PC-3 (cell line): ENCODE results near the gene CENPO. TPM values are rescaled to one million over a fixed set of nuclear protein-coding genes. Genes with fewer than 3 reads are reported as not detected.

Source experiments
- ATAC-seq: fragments of 200-7000 bp; cut with Tn5 transposase; 2 replicates; pipeline ENCODE4 v1.9.1; 2020; ENCODE audit warnings: mild to moderate bottlenecking, moderate library complexity
- BruUV-seq: library from RNA; stranded (reverse); fragments of 400-500 nt; replicated peaks from 2 replicates; lab custom pipeline; 2021; lab: Mats Ljungman, UMichigan
- CTCF ChIA-PET: fragments of 300-600 bp; sonication (Branson Sonifier 250); formaldehyde crosslinking; loops from one replicate; lab custom pipeline; 2022; ENCODE audit warnings: antibody characterized with exemption; lab: Charles Lee
- POLR2A ChIA-PET: fragments of 300-600 bp; sonication (Branson Sonifier 250); formaldehyde crosslinking; loops from one replicate; lab custom pipeline; 2022; ENCODE audit warnings: antibody characterized with exemption; ENCODE audit not compliant: unreplicated experiment; lab: Charles Lee
- DNase-seq: peaks from one replicate; pipeline ENCODE4 v3.0.0-alpha.2; 2015
- H2AFZ ChIP-seq: fragments of 300-600 bp; sonication (generic); 2 replicates; pipeline ENCODE4 v1.6.0; 2016; ENCODE audit warnings: antibody characterized with exemption, low read length
- H3F3A ChIP-seq: fragments of 300-600 bp; sonication (generic); one replicate; pipeline ENCODE4 v1.6.0; 2017; ENCODE audit warnings: antibody characterized with exemption, low read length, control low read depth, mild to moderate bottlenecking; ENCODE audit not compliant: unreplicated experiment
- H3K27ac ChIP-seq: fragments of 300-600 bp; sonication (generic); 2 replicates; pipeline ENCODE4 v1.5.1; 2016; ENCODE audit warnings: mild to moderate bottlenecking, low read length
- H3K27me3 ChIP-seq: fragments of 300-600 bp; sonication (generic); 2 replicates; pipeline ENCODE4 v1.6.1; 2016; ENCODE audit warnings: low read length, mixed read lengths
- H3K36me3 ChIP-seq: fragments of 300-600 bp; sonication (generic); 2 replicates; pipeline ENCODE4 v1.6.1; 2016; ENCODE audit warnings: low read depth, mixed run types, low read length, mixed read lengths
- H3K4me1 ChIP-seq: fragments of 300-600 bp; sonication (generic); 2 replicates; pipeline ENCODE4 v1.5.1; 2016; ENCODE audit warnings: low read length; ENCODE audit not compliant: insufficient read depth
- H3K4me2 ChIP-seq: fragments of 300-600 bp; sonication (generic); 2 replicates; pipeline ENCODE4 v1.6.0; 2016; ENCODE audit warnings: low read length
- H3K4me3 ChIP-seq: fragments of 300-600 bp; sonication (generic); 2 replicates; pipeline ENCODE4 v1.5.1; 2016; ENCODE audit warnings: mild to moderate bottlenecking, low read length, mixed read lengths
- H3K79me2 ChIP-seq: fragments of 300-600 bp; sonication (generic); 2 replicates; pipeline ENCODE4 v1.6.1; 2017; ENCODE audit warnings: low read length, mixed read lengths
- H3K9ac ChIP-seq: fragments of 300-600 bp; sonication (generic); 2 replicates; pipeline ENCODE4 v1.6.0; 2016; ENCODE audit warnings: mild to moderate bottlenecking, low read length
- H3K9me2 ChIP-seq: fragments of 300-600 bp; sonication (generic); replicated peaks from 2 replicates; pipeline ENCODE4 v1.6.1; 2016; ENCODE audit warnings: mixed run types, low read length, mixed read lengths
- H3K9me3 ChIP-seq: fragments of 300-600 bp; sonication (generic); 2 replicates; pipeline ENCODE4 v1.6.1; 2016; ENCODE audit warnings: low read length, mixed read lengths
- H4K20me1 ChIP-seq: fragments of 300-600 bp; sonication (generic); 2 replicates; pipeline ENCODE4 v1.6.1; 2016; ENCODE audit warnings: low read length, mixed read lengths
- CTCF ChIP-seq: fragments of 300-600 bp; sonication (generic); conservative IDR thresholded peaks from 2 replicates; pipeline ENCODE4 v1.5.1; 2017; ENCODE audit warnings: antibody characterized with exemption, low read depth, mild to moderate bottlenecking, low read length
- EZH2 ChIP-seq: fragments of 300-600 bp; sonication (generic); IDR thresholded peaks from one replicate; pipeline ENCODE4 v1.6.1; 2017; ENCODE audit warnings: antibody characterized with exemption, mild to moderate bottlenecking, low read length; ENCODE audit not compliant: unreplicated experiment
- EZH2phosphoT487 ChIP-seq: fragments of 300-600 bp; sonication (generic); IDR thresholded peaks from 2 replicates; pipeline ENCODE4 v1.6.1; 2018; ENCODE audit warnings: mild to moderate bottlenecking, antibody characterized with exemption, low read length, borderline replicate concordance
- intact Hi-C: fragments of 100-400 bp; cut with micrococcal nuclease; formaldehyde crosslinking; loops from 2 replicates; pipeline ENCODE4 v1.9.0; 2023
- total RNA-seq: library from RNA; depleted of rRNA; stranded (reverse); fragments of >200 nt; gene quantifications from 2 replicates; pipeline ENCODE4 v1.2.3, GENCODE V29; 2014

The CENPO gene
- total RNA-seq, 1 experiment from 2014 or later: 41.4 TPM

GRCh38 chr2:24831221-24832072, 38.2 kb downstream of the CENPO start:
- intact Hi-C loops: loop anchor here (5.0 kb wide), 1 partner anchor 141 kb away; the partner anchor contains the start of gene DNAJC27
- BruUV-seq: no TSS peak
- Histone ChIP-seq H3K9ac (no peak overlapping the region), H3K4me1 (peaks cover 11% of the 10 kb centered on the region), H3K27me3 (no peaks in the 10 kb centered on the region), H3F3A (no peaks in the 10 kb centered on the region), H2AFZ (no peak overlapping the region), H4K20me1 (no peaks in the 10 kb centered on the region), H3K9me2 (no peaks in the 10 kb centered on the region), H3K4me2 (no peak overlapping the region), H3K36me3 (no peaks in the 10 kb centered on the region), H3K27ac (no peak overlapping the region), H3K4me3 (no peak overlapping the region), H3K9me3 (no peaks in the 10 kb centered on the region), H3K79me2 (no peaks in the 10 kb centered on the region)
- ChIA-PET CTCF (interaction anchor here (1.7 kb wide), 1 partner anchor 298 kb away, joined by 14 read pairs; no protein-coding TSS in a partner anchor), POLR2A (interaction anchor here (0.6 kb wide), 1 partner anchor 298 kb away, joined by 7 read pairs; no protein-coding TSS in a partner anchor)
- no peak for ATAC-seq
- DNase-seq: no peak
- TF ChIP-seq EZH2 (no peak), EZH2phosphoT487 (no peak), CTCF (no peak)

DNA sequence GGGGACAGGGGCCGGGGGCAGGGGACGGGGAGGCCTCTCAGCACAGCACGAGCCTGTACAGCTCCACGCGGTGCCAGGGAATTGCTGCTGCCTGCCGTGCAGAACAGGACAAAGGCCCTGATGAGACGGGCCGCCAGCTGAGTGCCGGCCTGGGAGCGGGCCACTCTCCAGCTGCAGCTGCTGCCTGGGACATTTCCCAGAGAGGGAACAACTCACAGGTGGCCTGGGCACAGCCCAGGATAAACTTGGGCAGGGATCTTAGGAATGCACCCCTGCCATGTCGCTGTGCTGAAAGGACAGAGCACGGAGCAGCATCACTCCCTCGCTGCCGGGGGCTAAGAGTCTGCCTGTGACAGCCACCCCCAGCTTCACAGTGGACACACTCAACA, 38.8 kb downstream of the CENPO start:
- H3K27ac ChIP-seq: no peak overlapping the region
- H3F3A ChIP-seq: no peaks in the 10 kb centered on the region
- no TSS peak for BruUV-seq
- TF ChIP-seq CTCF (no peak), EZH2phosphoT487 (no peak), EZH2 (no peak)
- H3K4me3 ChIP-seq: no peak overlapping the region
- peaks cover 5% of the 10 kb centered on the region for H3K4me1 ChIP-seq
- ATAC-seq (no peak), DNase-seq (no peak)
- no peaks in the 10 kb centered on the region for H3K79me2 ChIP-seq
- no peaks in the 10 kb centered on the region for H3K9me2 ChIP-seq
- no peak overlapping the region for H3K4me2 ChIP-seq
- intact Hi-C loops: loop anchor here (5.0 kb wide), 1 partner anchor 140 kb away; the partner anchor contains the start of gene DNAJC27
- H3K27me3 ChIP-seq: no peaks in the 10 kb centered on the region
- no peak overlapping the region for H3K9ac ChIP-seq
- no peak overlapping the region for H2AFZ ChIP-seq
- H3K36me3 ChIP-seq: no peaks in the 10 kb centered on the region
- POLR2A ChIA-PET: no interaction called here
- no peaks in the 10 kb centered on the region for H4K20me1 ChIP-seq
- CTCF ChIA-PET: no interaction called here
- no peaks in the 10 kb centered on the region for H3K9me3 ChIP-seq

DNA sequence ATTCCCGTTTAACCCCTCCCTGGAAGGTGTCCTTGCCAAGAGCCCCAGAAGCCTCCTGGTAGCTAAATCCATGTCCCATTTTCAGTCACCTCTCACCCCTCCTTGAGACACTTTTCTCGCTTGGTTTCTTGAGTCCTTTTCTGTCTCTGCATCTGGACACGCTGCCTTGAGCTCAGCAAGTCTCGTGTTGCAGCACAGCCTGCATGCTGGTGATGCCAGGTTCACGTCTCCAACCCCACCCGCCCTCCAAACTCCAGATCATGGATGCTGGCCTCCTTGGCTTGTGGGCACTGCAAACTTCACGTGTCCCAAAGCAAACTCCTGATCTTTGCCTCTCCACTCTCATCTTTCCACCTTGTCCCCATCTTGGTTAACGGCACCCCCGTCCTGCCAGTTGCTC, 39.3 kb downstream of the CENPO start:
- Histone ChIP-seq H3K36me3 (no peaks in the 10 kb centered on the region), H3K4me1 (peaks cover under 1% of the 10 kb centered on the region; the same call in 1 of the 2 replicates), H4K20me1 (no peaks in the 10 kb centered on the region), H3K4me3 (no peak overlapping the region), H3F3A (no peaks in the 10 kb centered on the region), H3K9me2 (no peaks in the 10 kb centered on the region), H2AFZ (no peak overlapping the region), H3K4me2 (no peak overlapping the region), H3K9me3 (no peaks in the 10 kb centered on the region), H3K27ac (no peak overlapping the region), H3K79me2 (no peaks in the 10 kb centered on the region), H3K27me3 (no peaks in the 10 kb centered on the region), H3K9ac (no peak overlapping the region)
- TF ChIP-seq EZH2 (no peak), CTCF (no peak), EZH2phosphoT487 (no peak)
- intact Hi-C loops: loop anchor here (5.0 kb wide), 1 partner anchor 140 kb away; the partner anchor contains the start of gene DNAJC27
- BruUV-seq: no TSS peak
- ChIA-PET CTCF (no interaction called here), POLR2A (no interaction called here)
- no peak for DNase-seq
- no peak for ATAC-seq
